Peyer's patch (tissue), 4 donors: ENCODE data around the gene TOMM70.

ENCODE experiments used
- CTCF ChIP-seq, 6 experiments: fragments of 450-650 bp in 4 of 6; fragments of 200-600 bp in 2 of 6; sonication (generic) in 1 of 6; IDR thresholded peaks; one replicate each; pipeline ENCODE4 v1.5.1; 2017 to 2019; ENCODE audit warnings: antibody characterized with exemption in 6 of 6, mild to moderate bottlenecking in 3 of 6, moderate library complexity in 1 of 6
- POLR2A ChIP-seq, 2 donors: fragments of 450-650 bp; IDR thresholded peaks; one replicate each; pipeline ENCODE4 v1.5.1; 2017; ENCODE audit warnings: antibody characterized with exemption in 2 of 2, mild to moderate bottlenecking in 2 of 2, moderate library complexity in 2 of 2

GRCh38 chr3:100407977-100408532 lies 7.2 kb upstream of the TOMM70 start:
- TF ChIP-seq POLR2A (IDR thresholded peaks at IDR 0.05) (no peak), CTCF (IDR thresholded peaks at IDR 0.05) (no peak)
